DLD1 (cell line): ENCODE data around the gene AMHR2.
"Not testable (repeated sequence)": the region's sequence is repeated elsewhere in the genome, so short reads cannot be mapped to it uniquely, and the experiment has no call there.

Experiments used
- in situ Hi-C: cut with HindIII; loops from 2 replicates; pipeline ENCODE4 v1.10.0; 2017; ENCODE audit warnings: low sequenced_read_pairs

Gene AMHR2

DNA sequence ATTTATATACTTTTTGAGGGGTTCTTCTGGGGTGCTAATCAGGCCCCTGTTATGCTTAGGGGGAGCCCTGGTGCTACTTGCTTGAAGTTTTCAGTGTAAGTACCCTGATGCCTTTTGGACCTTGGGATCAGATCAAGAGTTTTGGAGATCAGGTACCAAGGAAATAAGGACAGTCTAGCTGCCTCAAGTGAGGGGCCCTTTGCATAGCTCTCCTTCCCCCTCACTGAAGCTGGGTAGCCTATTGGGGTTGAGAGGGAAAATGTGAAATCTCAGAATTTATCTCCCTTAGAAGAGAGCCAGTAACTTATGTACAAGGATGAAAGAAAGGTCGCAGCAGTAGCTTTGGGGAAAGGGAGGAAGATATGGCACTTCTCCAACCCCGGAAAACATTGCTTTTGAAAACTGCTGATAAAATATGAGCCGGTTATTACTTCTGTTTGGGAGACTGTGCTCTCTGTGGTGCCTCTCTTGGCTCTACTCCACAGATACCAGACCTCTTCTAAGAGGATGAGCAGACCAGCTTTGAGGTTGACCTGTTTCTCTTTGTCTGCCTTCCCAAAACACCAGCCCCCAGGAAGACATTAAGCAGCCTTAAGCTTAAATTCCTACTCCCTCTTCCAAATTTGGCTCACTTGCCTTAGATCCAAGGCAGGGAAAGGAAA, 8.8 kb upstream of the AMHR2 start:
- in situ Hi-C loops: no loop called here

DNA sequence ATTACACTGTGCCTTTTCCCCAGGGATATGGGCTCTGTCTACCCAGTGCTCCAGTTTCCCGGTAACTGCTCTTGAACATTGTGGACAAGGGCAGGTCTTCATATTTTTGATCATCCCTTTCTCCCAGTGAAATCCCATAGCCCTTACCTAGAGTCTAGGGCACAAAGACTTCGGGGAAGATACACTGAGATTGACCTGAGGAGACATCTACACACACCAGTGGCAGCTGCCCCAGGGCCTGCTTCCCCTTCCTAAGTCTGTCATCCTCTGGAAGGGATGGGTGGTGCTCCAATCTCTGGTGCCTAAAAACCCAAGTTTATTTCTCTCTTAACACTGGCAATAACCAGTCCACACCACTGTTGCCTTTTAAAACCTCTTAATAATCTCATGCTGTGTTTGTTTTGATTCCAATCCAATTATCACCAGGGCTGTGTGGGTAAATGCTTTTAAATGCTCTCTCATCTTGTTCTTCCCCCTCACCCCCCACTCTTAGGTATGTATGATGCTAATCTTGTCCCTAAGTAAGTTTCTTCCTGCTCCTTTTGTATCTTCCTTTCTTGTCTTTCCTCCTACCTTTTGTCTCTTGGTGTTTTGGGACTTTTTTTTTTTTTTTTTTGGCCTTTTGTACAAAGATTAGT, 7.8 kb upstream of the AMHR2 start:
- in situ Hi-C loops: not testable (repeated sequence)

DNA sequence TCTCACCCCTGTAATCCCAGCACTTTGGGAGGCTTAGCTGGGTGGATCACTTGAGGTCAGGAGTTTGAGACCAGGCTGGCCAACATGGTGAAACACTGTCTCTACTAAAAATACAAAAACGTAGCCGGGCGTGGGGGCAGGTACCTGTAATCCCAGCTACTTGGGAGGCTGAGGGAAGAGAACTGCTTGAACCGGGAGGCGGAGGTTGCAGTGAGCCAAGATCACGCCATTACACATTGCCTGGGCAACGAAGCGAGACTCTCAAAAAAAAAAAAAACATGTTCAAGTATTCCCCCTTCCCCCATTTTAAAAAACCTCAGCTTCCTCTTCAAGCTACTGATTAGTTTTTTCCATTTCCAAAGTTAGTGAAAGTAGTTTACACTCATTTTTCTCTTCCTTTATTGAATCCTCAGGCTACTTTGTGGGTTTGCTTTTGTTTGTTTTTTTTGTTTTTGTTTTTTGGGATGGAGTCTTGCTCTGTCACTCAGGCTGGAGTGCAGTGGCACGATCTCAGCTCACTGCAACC, 6.3 kb upstream of the AMHR2 start:
- in situ Hi-C loops: not testable (repeated sequence)

DNA sequence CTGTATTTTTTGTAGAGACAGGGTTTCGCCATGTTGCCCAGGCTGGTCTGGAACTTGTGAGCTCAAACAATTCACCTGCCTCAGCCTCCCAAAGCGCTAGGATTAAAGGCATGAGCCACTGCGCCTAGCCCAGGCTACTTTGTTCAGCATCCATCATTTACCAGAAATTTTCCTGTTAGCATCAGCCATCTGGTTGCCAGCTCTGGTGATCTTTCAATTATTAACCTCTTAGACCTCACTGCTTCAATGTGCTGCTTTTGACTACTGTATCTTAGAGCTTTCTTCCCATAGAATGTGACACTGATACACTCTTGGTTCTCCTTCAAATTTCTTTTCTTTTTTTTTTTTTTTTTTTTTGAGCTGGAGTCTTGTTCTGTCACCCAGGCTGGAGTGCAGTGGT, 5.4 kb upstream of the AMHR2 start:
- in situ Hi-C loops: no loop called here

DNA sequence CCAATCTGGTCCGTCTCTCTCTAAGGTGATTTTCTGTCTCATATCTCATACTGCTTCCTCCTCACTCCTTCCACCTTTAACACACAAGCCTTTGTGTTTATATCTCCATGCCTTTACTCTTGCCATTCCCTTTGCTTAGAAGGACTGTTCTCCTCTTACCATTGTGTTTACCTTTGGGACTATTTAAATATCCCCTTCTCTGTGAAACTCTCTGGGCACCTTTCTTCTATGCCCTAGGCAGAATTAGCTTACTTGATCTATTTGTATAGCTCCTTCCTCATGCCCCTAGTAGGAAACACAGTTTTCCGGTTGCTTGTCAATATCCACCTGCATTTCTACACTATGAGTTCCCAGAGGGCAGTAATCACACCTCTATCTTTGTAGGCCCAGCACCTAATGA, 3.9 kb upstream of the AMHR2 start:
- in situ Hi-C loops: no loop called here

DNA sequence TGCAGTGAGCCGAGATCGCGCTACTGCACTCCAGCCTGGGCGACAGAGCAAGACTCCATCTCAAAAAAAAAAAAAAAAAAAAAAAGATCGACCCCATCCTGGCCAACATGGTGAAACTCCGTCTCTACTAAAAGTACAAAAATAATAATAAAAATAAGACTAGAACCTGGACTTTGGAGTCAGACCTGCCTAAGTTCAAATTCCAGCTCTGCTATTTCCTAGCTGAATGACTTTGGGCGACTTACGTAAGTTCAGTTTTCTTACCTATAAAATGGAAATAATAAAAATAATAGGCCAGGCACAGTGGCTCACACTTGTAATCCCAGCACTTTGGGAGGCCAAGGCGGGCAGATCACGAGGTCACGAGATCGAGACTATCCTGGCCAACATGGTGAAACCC, 1.4 kb upstream of the AMHR2 start:
- in situ Hi-C loops: not testable (repeated sequence)

DNA sequence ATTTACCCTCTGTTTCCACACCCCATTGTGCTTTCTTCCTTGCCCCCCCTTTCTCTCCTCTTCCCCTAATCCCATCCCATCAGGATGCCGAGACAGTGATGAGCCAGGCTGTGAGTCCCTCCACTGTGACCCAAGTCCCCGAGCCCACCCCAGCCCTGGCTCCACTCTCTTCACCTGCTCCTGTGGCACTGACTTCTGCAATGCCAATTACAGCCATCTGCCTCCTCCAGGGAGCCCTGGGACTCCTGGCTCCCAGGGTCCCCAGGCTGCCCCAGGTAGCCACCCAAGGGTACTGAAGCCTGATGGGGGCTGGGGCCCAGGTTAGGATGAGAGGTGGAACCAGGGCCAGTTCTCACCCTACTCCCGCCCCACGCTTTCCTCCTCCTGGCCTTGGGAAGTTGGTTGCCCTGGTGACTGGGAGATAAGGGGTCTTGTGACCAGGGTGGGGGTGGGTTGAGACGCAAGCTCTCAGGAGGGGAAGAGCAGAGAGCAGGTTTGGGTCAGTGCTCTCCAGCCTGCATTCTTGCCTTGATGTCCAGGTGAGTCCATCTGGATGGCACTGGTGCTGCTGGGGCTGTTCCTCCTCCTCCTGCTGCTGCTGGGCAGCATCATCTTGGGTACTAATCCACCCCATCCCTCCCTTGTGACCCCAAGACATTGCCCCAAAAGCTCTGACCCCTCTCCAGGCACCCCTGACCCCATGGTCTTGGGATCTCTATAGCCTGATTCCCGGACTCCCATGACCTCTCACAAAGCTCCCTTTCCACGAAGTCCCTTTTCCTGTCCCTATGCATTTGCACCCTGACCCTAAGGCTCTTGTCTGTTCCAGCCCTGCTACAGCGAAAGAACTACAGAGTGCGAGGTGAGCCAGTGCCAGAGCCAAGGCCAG, 1.2 kb downstream of the AMHR2 start:
- in situ Hi-C loops: no loop called here

DNA sequence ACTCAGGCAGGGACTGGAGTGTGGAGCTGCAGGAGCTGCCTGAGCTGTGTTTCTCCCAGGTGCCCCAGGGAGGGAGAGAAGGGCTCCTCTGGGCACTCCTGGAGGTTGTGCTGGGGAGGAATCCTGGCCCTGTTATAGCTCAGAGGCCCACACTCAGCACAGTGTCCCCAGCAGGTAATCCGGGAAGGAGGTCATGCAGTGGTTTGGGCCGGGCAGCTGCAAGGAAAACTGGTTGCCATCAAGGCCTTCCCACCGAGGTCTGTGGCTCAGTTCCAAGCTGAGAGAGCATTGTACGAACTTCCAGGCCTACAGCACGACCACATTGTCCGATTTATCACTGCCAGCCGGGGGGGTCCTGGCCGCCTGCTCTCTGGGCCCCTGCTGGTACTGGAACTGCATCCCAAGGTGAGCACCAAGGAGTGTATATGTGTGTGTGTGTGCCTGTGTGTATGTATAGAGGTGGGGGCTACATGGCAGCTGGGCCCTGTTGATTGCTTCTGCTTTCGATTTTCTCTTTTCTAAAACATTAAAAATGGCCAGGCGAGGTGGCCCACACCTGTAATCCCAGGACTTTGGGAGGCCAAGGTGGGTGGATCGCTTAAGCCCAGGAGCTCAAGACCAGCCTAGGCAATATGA, 2.0 kb downstream of the AMHR2 start:
- in situ Hi-C loops: no loop called here

DNA sequence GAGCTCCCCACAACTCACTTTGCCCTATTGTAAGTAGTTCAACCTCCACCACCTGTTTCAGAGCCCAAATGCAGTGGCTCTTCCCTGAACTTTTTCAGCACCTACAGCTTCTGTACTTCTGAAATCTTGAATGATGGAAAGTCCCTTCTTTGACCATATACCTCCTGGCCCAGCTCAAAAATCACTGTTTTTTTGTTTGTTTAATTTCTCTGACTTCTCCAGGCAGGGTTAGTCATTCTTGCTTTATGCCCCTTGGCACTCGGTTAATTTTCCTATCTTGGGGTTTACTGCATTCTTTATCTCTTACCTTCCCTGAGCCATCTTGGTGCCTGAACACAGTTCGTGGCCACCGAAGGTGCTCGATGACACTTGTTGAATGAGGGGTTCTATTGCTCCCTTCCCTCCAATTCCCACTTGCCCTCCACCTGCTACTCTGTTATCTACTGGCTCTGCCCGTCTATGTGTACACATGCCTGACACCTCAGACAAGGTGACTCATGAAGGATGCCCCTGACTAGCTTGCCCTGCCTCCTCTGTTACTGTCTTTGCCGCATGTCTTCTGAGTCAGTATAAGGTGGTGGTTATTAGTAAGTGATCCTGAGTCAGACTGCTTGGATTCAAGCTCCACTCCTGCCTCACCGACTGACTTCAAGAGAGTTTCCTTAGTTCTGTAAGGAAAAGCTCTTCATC, 4.4 kb downstream of the AMHR2 start:
- in situ Hi-C loops: no loop called here

DNA sequence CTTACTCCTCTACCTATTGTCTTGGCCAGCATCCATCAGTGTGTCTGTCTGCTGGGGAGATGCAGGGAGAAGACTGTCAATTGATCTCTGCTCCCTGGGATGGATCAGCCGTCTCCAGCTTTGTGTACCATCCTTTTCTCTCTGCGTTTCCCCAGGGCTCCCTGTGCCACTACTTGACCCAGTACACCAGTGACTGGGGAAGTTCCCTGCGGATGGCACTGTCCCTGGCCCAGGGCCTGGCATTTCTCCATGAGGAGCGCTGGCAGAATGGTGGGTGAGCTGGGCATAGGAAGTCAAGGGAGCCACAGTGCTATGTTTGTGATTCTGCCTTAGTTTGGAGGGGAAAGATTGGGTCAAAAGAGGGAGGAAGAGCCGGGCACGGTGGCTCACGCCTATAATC, 5.1 kb downstream of the AMHR2 start:
- in situ Hi-C loops: no loop called here

DNA sequence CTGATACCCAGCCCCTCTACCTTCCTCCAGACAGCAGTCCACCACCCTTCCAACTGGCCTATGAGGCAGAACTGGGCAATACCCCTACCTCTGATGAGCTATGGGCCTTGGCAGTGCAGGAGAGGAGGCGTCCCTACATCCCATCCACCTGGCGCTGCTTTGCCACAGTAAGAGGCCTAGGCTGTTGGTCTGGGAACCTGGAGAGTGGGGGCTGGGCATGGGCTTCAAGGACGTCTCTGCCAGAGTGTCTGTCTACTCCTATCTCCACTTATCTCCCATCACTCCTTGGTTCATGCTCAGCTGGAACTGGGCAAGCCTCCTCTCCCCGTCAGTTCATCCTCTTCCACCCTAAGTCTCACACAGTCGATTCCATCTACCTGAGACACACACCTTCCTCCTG, 6.5 kb downstream of the AMHR2 start:
- in situ Hi-C loops: no loop called here

DNA sequence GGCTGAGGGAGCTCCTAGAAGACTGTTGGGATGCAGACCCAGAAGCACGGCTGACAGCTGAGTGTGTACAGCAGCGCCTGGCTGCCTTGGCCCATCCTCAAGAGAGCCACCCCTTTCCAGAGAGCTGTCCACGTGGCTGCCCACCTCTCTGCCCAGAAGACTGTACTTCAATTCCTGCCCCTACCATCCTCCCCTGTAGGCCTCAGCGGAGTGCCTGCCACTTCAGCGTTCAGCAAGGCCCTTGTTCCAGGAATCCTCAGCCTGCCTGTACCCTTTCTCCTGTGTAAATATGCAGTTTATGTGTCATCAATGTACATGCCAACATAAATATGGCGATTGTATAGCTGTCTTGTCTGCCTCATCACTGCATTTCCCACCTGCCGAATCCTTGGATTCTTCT, 7.5 kb downstream of the AMHR2 start:
- in situ Hi-C loops: no loop called here

DNA sequence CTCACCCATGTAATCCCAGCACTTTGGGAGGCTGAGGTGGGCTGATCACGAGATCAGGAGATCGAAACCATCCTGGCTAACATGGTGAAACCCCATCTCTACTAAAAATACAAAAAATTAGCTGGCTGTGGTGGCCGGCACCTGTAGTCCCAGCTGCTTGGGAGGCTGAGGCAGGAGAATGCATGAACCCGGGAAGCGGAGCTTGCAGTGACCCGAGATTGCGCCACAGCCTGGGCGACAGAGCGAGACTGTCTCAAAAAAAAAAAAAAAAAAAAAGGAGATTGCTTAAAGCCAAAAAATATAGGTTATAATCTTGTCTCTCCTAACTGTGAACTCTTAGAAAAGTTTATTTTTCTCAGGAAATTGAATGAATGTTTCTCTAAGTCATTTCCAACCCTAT, 11.7 kb downstream of the AMHR2 start:
- in situ Hi-C loops: not testable (repeated sequence)

DNA sequence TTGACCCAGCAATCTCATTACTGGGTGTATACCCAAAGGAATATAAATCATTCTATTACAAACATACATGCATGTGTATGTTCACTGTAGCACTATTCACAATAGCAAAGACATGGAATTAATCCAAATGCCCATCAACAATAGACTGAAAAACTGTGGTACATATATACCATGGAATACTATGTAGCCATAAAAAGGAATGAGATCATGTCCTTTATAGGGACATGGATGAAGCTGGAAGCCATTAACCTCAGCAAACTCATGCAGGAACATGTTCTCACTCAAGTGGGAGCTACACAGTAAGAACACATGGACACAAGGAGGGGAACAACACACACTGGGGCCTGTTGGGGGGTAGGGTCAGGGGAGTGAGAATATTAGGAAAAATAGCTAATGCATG, 15.9 kb downstream of the AMHR2 start:
- in situ Hi-C loops: not testable (repeated sequence)

DNA sequence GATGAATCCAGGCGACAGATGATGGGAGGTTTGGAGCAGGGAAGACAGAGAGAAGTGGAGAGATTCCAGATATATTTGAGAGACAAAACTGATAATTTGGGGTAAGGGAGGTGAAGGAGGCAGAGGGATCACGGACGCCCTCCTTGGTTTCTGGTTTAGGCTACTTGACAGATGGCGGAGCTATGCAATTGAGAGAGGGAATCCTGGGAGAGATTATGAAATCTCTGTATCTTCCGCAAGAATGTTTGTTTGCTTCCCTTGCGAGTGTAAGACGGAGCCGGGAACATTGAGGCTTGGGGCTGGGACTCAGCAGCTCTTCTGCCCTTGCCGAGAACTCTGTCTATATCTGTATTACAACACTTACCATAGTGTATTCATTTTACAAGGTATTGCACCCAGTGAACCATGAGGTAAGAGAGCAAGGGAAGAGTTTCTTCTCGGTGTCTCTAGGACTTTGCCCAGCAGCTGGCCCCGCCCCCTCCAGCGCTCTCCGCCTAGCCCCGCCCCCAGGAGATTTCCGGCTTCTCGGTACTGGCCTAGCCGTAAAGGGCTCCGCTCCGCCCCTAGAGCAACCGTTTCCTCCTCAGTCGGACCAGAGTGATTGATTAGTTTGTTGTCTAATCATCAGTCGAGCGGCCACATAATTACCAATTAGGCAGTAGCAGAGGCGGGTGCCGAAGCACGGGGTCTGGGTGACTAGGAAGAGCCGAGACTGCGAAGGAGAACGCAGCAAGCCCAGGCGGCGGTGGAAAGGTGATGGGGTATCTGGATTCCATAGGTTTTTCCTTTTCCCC, 17.6 kb downstream of the AMHR2 start, which contains the start of gene PRR13:
PRR13 (plus strand) TSS at position 695 of the 794 bp plus-strand sequence. CDS start 981 bp downstream, outside the sequence.
- in situ Hi-C loops: no loop called here

DNA sequence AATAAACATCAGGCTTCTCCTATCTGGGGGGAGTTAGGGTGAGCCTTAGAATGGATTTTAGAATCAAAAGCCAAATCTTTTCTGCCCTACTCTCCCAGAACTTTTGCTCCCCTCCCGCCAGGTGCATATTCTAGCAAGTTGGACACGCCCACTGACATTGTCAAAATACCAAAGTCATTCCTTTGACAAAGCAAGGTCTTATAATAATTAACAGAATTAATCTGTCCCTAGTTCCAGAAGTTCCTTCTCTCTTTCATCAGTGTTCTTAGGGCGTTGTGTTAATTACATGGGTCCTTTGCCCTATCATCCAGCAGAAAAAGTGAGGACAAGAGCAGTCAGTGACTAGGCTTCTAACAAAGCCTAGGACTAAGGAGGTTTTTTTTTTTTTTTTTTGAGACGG, 20.3 kb downstream of the AMHR2 start:
- in situ Hi-C loops: no loop called here

DNA sequence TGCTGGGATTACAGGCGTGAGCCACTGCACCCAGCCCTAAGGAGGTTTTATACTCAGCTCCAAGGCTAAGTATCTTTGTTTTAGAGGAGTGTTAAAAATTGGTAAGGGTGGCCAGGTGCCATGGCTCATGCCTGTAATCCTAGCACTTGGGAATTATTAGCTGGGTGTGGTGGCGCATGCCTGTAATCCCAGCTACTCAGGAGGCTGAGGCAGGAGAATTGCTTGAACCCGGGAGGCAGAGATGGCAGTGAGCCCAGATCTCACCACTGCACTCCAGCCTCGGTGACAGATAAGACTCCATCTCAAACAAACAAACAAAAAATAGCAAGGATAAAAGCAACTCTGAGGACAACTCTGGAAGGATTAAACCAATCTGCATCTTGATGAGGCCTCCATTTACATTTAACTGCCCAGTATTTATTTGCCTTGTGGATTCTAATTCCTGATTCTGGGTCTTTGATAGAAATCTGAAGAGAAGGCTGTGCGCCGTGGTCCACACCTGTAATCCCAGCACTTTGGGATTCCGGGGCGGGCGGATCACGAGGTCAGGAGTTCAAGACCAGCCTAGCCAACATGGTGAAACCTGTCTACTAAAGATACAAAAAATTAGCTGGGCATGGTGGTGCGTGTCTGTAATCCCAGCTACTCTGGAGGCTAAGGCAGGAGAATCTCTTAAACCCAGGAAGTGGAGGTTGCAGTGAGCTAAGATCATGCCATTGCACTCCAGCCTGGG, 21.1 kb downstream of the AMHR2 start:
- in situ Hi-C loops: not testable (repeated sequence)

DNA sequence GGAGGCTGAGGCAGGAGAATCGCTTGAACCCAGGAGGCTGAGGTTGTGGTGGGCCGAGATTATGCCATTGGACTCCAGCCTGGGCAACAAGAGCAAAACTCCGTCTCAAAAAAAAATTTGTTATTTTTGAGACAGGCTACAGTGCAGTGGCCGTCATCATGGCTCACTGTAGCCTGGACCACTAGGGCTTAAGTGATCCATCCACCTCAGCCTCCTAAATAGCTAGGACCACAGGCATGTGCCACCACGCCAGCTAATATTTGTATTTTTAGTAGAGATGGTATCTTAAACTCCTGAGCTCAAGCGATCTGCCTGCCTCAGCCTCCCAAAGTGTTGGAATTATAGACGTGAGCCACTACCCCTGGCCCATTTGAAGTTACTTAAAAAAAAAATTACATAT, 27.3 kb downstream of the AMHR2 start:
- in situ Hi-C loops: no loop called here

DNA sequence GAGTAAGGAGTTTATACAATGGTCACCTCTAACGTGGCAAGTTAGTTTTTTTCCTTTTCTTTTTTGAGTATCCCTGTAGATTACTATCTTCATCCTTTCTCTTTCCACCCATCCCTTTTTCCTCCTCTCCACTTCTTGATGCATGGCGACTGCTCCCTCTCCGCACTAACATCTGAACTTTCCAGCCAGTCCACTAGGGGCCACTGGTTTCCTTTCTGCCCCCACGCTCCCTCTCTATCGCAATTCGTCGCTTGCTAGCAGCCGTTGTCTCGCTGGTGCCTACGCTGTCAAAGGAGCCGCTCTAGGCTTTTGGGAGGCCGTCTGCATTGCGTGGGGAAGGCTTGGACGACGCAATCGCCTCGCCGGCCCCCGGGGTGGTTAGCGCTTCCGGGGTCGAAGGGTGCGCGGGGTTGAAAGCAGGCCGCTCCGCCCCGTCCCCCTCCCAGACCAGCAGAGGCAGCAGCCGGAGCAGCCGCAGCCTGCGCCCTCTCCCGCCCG, 28.1 kb downstream of the AMHR2 start, which contains the start of gene PCBP2:
PCBP2 (plus strand) TSS at position 442 of the 498 bp plus-strand sequence. CDS start 2,699 bp downstream, outside the sequence.
- in situ Hi-C loops: no loop called here
